B cell (primary cell): Measurements from ENCODE around the gene SLC45A2. TPM values are rescaled to one million over a fixed set of nuclear protein-coding genes. Genes with fewer than 3 reads are reported as not detected.

Source experiments
- ATAC-seq: fragments of 200-7000 bp; cut with Tn5 transposase; one replicate; pipeline ENCODE4 v1.10.0; 2021; ENCODE audit warnings: low read depth, mild to moderate bottlenecking, moderate number of reproducible peaks, moderate library complexity
- CTCF ChIA-PET: fragments of 350-600 bp; sonication (Branson Sonifier 250); formaldehyde crosslinking; loops from one replicate; lab custom pipeline; 2021; ENCODE audit warnings: antibody characterized with exemption, inconsistent platforms; lab: Charles Lee
- POLR2A ChIA-PET: fragments of 350-600 bp; sonication (Branson Sonifier 250); formaldehyde crosslinking; loops from one replicate; lab custom pipeline; 2021; ENCODE audit warnings: antibody characterized with exemption; lab: Charles Lee
- DNase-seq: peaks from one replicate; pipeline ENCODE4 v3.0.0; 2013
- H2AFZ ChIP-seq: 2 replicates; pipeline ENCODE4 v1.6.1; 2012; ENCODE audit warnings: mild to moderate bottlenecking, low read depth, low read length; ENCODE audit not compliant: insufficient read depth, poor library complexity, severe bottlenecking
- H3K27ac ChIP-seq, 2 donors: 1 replicate in 1 of 2; 2 replicates in 1 of 2; pipeline ENCODE4 v1.5.1; 2012 to 2013; ENCODE audit warnings: low read length in 2 of 2, mild to moderate bottlenecking in 2 of 2, moderate library complexity in 1 of 2
- H3K27me3 ChIP-seq, 4 experiments: fragments of 200-600 bp in 1 of 4; sonication (generic) in 1 of 4; replicated peaks in 1 of 4; 1 replicate in 2 of 4; 2 replicates in 2 of 4; pipeline versions ENCODE4 v1.6.1 to v1.7.0; 2013 to 2016; ENCODE audit warnings: low read length in 3 of 4, mild to moderate bottlenecking in 2 of 4, mixed read lengths in 1 of 4, moderate library complexity in 1 of 4; ENCODE audit not compliant: insufficient read depth in 4 of 4, control insufficient read depth in 3 of 4; ENCODE audit errors: control extremely low read depth in 1 of 4
- H3K36me3 ChIP-seq, 2 experiments: replicated peaks in 1 of 2; 1 replicate in 1 of 2; 2 replicates in 1 of 2; pipeline versions ENCODE4 v1.6.1 to v1.7.1; 2013; ENCODE audit warnings: low read length in 1 of 2; ENCODE audit not compliant: insufficient read depth in 2 of 2, control insufficient read depth in 1 of 2; ENCODE audit errors: control extremely low read depth in 1 of 2, extremely low read depth in 1 of 2
- H3K4me1 ChIP-seq, 2 donors: fragments of 200-600 bp in 1 of 2; sonication (generic) in 1 of 2; 1 replicate in 1 of 2; 2 replicates in 1 of 2; pipeline versions ENCODE4 v1.5.1 to v1.6.1; 2013 to 2017; ENCODE audit warnings: low read length in 2 of 2; ENCODE audit not compliant: control insufficient read depth in 2 of 2, insufficient read depth in 2 of 2
- H3K4me2 ChIP-seq: replicated peaks from 2 replicates; pipeline ENCODE3; 2012; ENCODE audit warnings: mild to moderate bottlenecking, low read depth, low read length; ENCODE audit not compliant: poor library complexity, severe bottlenecking
- H3K4me3 ChIP-seq, 5 experiments: fragments of 200-600 bp in 1 of 5; sonication (generic) in 1 of 5; 1 replicate in 3 of 5; 2 replicates in 2 of 5; pipeline versions ENCODE4 v1.5.1 to v1.7.0; 2011 to 2016; ENCODE audit warnings: low read length in 4 of 5, mild to moderate bottlenecking in 4 of 5, low read depth in 2 of 5, control low read depth in 1 of 5, moderate library complexity in 1 of 5; ENCODE audit not compliant: insufficient read depth in 1 of 5; ENCODE audit errors: control extremely low read depth in 1 of 5, extremely low read depth in 1 of 5
- H3K79me2 ChIP-seq: fragments of 200-600 bp; sonication (generic); one replicate; pipeline ENCODE4 v1.6.0; 2016; ENCODE audit warnings: low read length; ENCODE audit not compliant: control insufficient read depth, insufficient read depth
- H3K9ac ChIP-seq: fragments of 200-600 bp; sonication (generic); 2 replicates; pipeline ENCODE4 v1.6.1; 2017; ENCODE audit warnings: mild to moderate bottlenecking, low read length, moderate library complexity
- H3K9me3 ChIP-seq, 3 donors: one replicate each; pipeline versions ENCODE4 v1.6.1 to v1.7.1; 2013; ENCODE audit warnings: low read length in 2 of 3; ENCODE audit not compliant: control insufficient read depth in 2 of 3, insufficient read depth in 1 of 3; ENCODE audit errors: control extremely low read depth in 1 of 3
- H4K20me1 ChIP-seq: 2 replicates; pipeline ENCODE4 v1.6.0; 2012; ENCODE audit warnings: mild to moderate bottlenecking, low read length; ENCODE audit not compliant: insufficient read depth, control insufficient read depth, poor library complexity, severe bottlenecking
- H3K27ac Mint-ChIP-seq: one replicate; pipeline ENCODE4 v1.8.0; 2021; ENCODE audit warnings: mixed read lengths
- H3K27me3 Mint-ChIP-seq: one replicate; pipeline ENCODE4 v1.8.0; 2021; ENCODE audit warnings: mixed read lengths
- H3K4me1 Mint-ChIP-seq: one replicate; pipeline ENCODE4 v1.8.0; 2021; ENCODE audit warnings: mixed read lengths
- H3K4me3 Mint-ChIP-seq: one replicate; pipeline ENCODE4 v1.8.0; 2021; ENCODE audit warnings: mixed read lengths
- H3K9me3 Mint-ChIP-seq: one replicate; pipeline ENCODE4 v1.8.0; 2022; ENCODE audit warnings: mixed read lengths; ENCODE audit not compliant: insufficient read depth
- CTCF ChIP-seq: fragments of 200-600 bp; IDR thresholded peaks from one replicate; pipeline ENCODE4 v1.8.0; 2022; ENCODE audit warnings: antibody characterized with exemption, mild to moderate bottlenecking
- EZH2 ChIP-seq: IDR thresholded peaks from 2 replicates; pipeline ENCODE4 v1.6.1; 2012; ENCODE audit warnings: borderline replicate concordance, low read depth, mild to moderate bottlenecking, moderate library complexity, low read length; ENCODE audit not compliant: insufficient read depth, poor library complexity, severe bottlenecking
- WGBS: methylation state at CpG from one replicate; pipeline ENCODE4 v1.1.5; 2013; ENCODE audit warnings: missing lambda C conversion rate; ENCODE audit not compliant: insufficient coverage; 5-methylcytosine and 5-hydroxymethylcytosine counted together
- intact Hi-C: fragments of 100-400 bp; cut with micrococcal nuclease; formaldehyde crosslinking; loops from one replicate; pipeline ENCODE4 v1.10.0; 2022
- polyA plus RNA-seq: library from polyadenylated mRNA; depleted of rRNA; stranded (reverse); fragments of >200 nt; gene quantifications from 2 replicates; pipeline ENCODE4 v1.2.3, GENCODE V29; 2012
- total RNA-seq, 2 donors: library from RNA; stranded (reverse); fragments of 120-200 nt in 1 of 2; gene quantifications; 1 replicate in 1 of 2; 2 replicates in 1 of 2; pipeline versions ENCODE4 v1.2.3 to v1.2.4, GENCODE V29; 2013 to 2022

The SLC45A2 gene
- total and polyA plus RNA-seq, 2 donors (not counting 1 experiment from before 2014, with no cell fraction given) = not detected

GRCh38 chr5:34014626-34015025 is 30.1 kb upstream of the SLC45A2 start:
- Histone ChIP-seq H3K79me2 (no peaks in the 10 kb centered on the region), H3K9ac (no peak overlapping the region), H3K4me2 (no peak overlapping the region), H3K27ac (no peak overlapping the region), H3K4me3 (no peak overlapping the region), H2AFZ (no peak overlapping the region), H3K27me3 (no peaks in the 10 kb centered on the region), H3K4me1 (no peaks in the 10 kb centered on the region), H3K36me3 (peaks cover 2 to 7% of the 10 kb centered on the region in 2 experiments), H4K20me1 (no peaks in the 10 kb centered on the region), H3K9me3 (no peaks in the 10 kb centered on the region)
- TF ChIP-seq EZH2 = no peak
- TF ChIP-seq CTCF = no peak
- no CpG with 5 or more reads among the region's 2 CpGs for whole genome bisulfite sequencing
- no peak overlapping the region for H3K27ac Mint-ChIP-seq
- DNase-seq = no peak
- CTCF ChIA-PET = no interaction called here
- H3K9me3 Mint-ChIP-seq = no peaks in the 10 kb centered on the region
- POLR2A ChIA-PET = no interaction called here
- no peak for ATAC-seq
- H3K4me3 Mint-ChIP-seq = no peak overlapping the region
- intact Hi-C loops = no loop called here
- H3K27me3 Mint-ChIP-seq = no peaks in the 10 kb centered on the region
- peaks cover 2% of the 10 kb centered on the region for H3K4me1 Mint-ChIP-seq

GRCh38 chr5:34013547-34013946 is 29.1 kb upstream of the SLC45A2 start:
- Mint-ChIP-seq H3K27me3 (no peaks in the 10 kb centered on the region), H3K9me3 (no peaks in the 10 kb centered on the region), H3K4me3 (no peak overlapping the region), H3K27ac (no peak overlapping the region), H3K4me1 (peaks cover 11% of the 10 kb centered on the region)
- Histone ChIP-seq H3K4me3 (no peak overlapping the region), H2AFZ (no peak overlapping the region), H3K36me3 (peaks cover 0 to 2% of the 10 kb centered on the region in 2 experiments), H3K27ac (no peak overlapping the region), H3K27me3 (no peaks in the 10 kb centered on the region), H3K9me3 (no peaks in the 10 kb centered on the region), H3K4me2 (no peak overlapping the region), H4K20me1 (no peaks in the 10 kb centered on the region), H3K4me1 (peaks cover 0 to 7% of the 10 kb centered on the region in 2 donors), H3K79me2 (no peaks in the 10 kb centered on the region), H3K9ac (no peak overlapping the region)
- POLR2A ChIA-PET = no interaction called here
- TF ChIP-seq EZH2 (no peak), CTCF (no peak)
- intact Hi-C loops = no loop called here
- no peak for ATAC-seq
- WGBS = no CpG with 5 or more reads among the region's 3 CpGs
- CTCF ChIA-PET = no interaction called here
- DNase-seq = no peak
